ENCODE measurements around the gene EP300. TPM values are rescaled to one million over a fixed set of nuclear protein-coding genes. Genes with fewer than 3 reads are reported as not detected.
"Not testable (repeated sequence)": the region's sequence is repeated elsewhere in the genome, so short reads cannot be mapped to it uniquely, and the experiment has no call there.

Gene EP300
- total RNA-seq, 3 donors from 2014 or later (not counting 1 experiment from before 2014, with no cell fraction given) = 180 to 193 (median 188) TPM

DNA sequence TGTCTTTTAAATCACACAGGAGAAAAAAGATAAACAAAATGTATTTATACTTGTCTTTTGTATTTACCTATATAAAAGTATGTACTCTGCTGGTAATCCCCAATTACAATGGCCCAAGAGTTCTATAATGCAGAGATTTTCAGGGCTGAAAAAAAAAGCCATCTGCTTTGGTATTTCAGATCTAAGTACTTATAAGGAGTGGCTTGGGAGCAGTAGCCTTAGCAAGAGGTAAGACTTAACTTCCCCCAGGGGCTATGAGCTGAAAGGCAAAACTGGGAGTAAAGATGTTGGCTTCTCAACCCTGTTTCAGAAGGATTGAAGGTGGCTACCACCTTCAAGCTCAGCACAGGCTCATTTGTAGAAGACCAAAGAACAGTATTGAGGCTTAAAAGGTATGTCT lies 35.3 kb upstream of the EP300 start:
- no peaks in the 10 kb centered on the region for H3K9me3 Mint-ChIP-seq
- no peak overlapping the region for H3K27ac Mint-ChIP-seq
- DNase-seq (no peak), ATAC-seq (no peak)
- no peak overlapping the region for H3K4me3 Mint-ChIP-seq
- H3K36me3 Mint-ChIP-seq = no peaks in the 10 kb centered on the region
- no peak overlapping the region for H3K27ac ChIP-seq (ENCODE audit: low read length)
- H3K4me1 ChIP-seq (ENCODE audit: control insufficient read depth, insufficient read depth, low read length) = no peaks in the 10 kb centered on the region
- H3K27me3 ChIP-seq (ENCODE audit: control insufficient read depth, insufficient read depth, low read length) = no peaks in the 10 kb centered on the region
- no peaks in the 10 kb centered on the region for H3K4me1 Mint-ChIP-seq
- no peaks in the 10 kb centered on the region for H3K9me3 ChIP-seq (ENCODE audit: control insufficient read depth, insufficient read depth, low read length)
- H3K4me3 ChIP-seq (ENCODE audit: low read length) = no peak overlapping the region
- TF ChIP-seq, protein P1, sequence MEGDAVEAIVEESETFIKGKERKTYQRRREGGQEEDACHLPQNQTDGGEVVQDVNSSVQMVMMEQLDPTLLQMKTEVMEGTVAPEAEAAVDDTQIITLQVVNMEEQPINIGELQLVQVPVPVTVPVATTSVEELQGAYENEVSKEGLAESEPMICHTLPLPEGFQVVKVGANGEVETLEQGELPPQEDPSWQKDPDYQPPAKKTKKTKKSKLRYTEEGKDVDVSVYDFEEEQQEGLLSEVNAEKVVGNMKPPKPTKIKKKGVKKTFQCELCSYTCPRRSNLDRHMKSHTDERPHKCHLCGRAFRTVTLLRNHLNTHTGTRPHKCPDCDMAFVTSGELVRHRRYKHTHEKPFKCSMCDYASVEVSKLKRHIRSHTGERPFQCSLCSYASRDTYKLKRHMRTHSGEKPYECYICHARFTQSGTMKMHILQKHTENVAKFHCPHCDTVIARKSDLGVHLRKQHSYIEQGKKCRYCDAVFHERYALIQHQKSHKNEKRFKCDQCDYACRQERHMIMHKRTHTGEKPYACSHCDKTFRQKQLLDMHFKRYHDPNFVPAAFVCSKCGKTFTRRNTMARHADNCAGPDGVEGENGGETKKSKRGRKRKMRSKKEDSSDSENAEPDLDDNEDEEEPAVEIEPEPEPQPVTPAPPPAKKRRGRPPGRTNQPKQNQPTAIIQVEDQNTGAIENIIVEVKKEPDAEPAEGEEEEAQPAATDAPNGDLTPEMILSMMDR (IDR thresholded peaks at IDR 0.05) = no peak
- H3K27me3 Mint-ChIP-seq (ENCODE audit: low read depth in 2 of 2) = no peaks in the 10 kb centered on the region
- intact Hi-C loops (cut with micrococcal nuclease) = no loop called here
- no peaks in the 10 kb centered on the region for H3K36me3 ChIP-seq (ENCODE audit: control insufficient read depth, insufficient read depth, low read length)

DNA sequence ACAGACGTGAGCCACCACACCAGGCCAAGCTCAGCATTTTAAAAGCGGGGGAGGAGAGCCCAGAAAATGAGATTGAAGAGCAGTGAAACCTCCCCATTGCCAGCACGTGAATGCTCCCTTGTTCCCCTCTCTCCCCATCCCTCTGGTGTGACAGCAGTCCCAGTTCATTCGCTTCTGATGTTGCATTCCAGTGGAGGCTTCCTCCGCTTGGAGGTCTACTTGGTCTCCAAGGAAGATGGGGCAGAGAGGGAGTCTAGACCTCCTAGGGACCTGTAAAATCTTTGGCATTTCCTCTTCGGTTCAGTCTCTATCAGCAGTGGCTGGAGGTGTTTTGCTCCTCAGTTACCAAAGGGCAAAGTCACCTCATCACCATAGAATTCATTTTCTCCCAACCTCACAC lies 30.2 kb upstream of the EP300 start:
- H3K36me3 ChIP-seq (ENCODE audit: control insufficient read depth, insufficient read depth, low read length) = no peaks in the 10 kb centered on the region
- DNase-seq (no peak), ATAC-seq (no peak)
- no peaks in the 10 kb centered on the region for H3K27me3 ChIP-seq (ENCODE audit: control insufficient read depth, insufficient read depth, low read length)
- no peak overlapping the region for H3K4me3 ChIP-seq (ENCODE audit: low read length)
- 88% methylated on average over 6 of the region's 6 CpGs for WGBS (ENCODE audit: insufficient coverage)
- no peaks in the 10 kb centered on the region for H3K9me3 ChIP-seq (ENCODE audit: control insufficient read depth, insufficient read depth, low read length)
- Mint-ChIP-seq H3K36me3 (no peaks in the 10 kb centered on the region), H3K4me3 (no peak overlapping the region), H3K27me3 (ENCODE audit: low read depth in 2 of 2) (no peaks in the 10 kb centered on the region), H3K4me1 (no peaks in the 10 kb centered on the region), H3K9me3 (no peaks in the 10 kb centered on the region), H3K27ac (no peak overlapping the region)
- no peak overlapping the region for H3K27ac ChIP-seq (ENCODE audit: low read length)
- intact Hi-C loops (cut with micrococcal nuclease) = no loop called here
- H3K4me1 ChIP-seq (ENCODE audit: control insufficient read depth, insufficient read depth, low read length) = no peaks in the 10 kb centered on the region
- TF ChIP-seq, protein P1 (IDR thresholded peaks at IDR 0.05) = no peak

DNA sequence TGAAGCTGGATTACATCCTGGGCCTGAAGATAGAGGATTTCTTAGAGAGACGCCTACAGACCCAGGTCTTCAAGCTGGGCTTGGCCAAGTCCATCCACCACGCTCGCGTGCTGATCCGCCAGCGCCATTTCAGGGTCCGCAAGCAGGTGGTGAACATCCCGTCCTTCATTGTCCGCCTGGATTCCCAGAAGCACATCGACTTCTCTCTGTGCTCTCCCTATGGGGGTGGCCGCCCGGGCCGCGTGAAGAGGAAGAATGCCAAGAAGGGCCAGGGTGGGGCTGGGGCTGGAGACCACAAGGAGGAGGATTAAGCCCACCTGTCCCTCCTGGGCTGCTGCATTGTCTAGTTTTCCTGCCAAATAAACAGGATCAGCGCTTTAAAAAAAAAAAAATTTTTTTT lies 28.1 kb upstream of the EP300 start:
- intact Hi-C loops (cut with micrococcal nuclease); H3K27me3 ChIP-seq (ENCODE audit: control insufficient read depth, insufficient read depth, low read length); H3K36me3 Mint-ChIP-seq; H3K4me1 Mint-ChIP-seq; H3K36me3 ChIP-seq (ENCODE audit: control insufficient read depth, insufficient read depth, low read length); H3K4me3 Mint-ChIP-seq; H3K4me1 ChIP-seq (ENCODE audit: control insufficient read depth, insufficient read depth, low read length); H3K9me3 Mint-ChIP-seq; H3K27me3 Mint-ChIP-seq (ENCODE audit: low read depth in 2 of 2); DNase-seq; H3K9me3 ChIP-seq (ENCODE audit: control insufficient read depth, insufficient read depth, low read length); H3K4me3 ChIP-seq (ENCODE audit: low read length); ATAC-seq; H3K27ac ChIP-seq (ENCODE audit: low read length); H3K27ac Mint-ChIP-seq: not testable (repeated sequence)
- WGBS (ENCODE audit: insufficient coverage) = 95% methylated on average over 15 of the region's 15 CpGs

DNA sequence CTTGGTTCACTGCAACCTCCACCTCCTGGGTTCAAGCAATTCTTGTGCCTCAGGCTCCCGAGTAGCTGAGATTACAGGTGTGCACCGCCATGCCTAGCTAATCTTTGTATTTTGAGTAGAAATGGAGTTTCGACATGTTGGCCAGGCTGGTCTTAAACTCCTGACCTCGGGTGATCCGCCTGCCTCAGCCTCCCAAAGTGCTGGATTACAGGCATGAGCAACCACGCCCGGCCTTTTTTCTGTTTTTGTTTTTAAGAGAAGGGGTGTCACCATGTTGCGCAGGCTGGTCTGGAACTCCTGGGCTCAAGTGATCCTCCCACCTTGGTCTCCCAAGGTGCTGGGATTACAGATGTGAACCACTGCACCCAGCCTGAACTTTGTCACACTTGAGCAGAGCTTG lies 26.1 kb upstream of the EP300 start:
- WGBS (ENCODE audit: insufficient coverage) = 97% methylated on average over 8 of the region's 8 CpGs
- ATAC-seq; H3K9me3 ChIP-seq (ENCODE audit: control insufficient read depth, insufficient read depth, low read length); H3K36me3 ChIP-seq (ENCODE audit: control insufficient read depth, insufficient read depth, low read length); H3K27ac ChIP-seq (ENCODE audit: low read length); DNase-seq; H3K27me3 ChIP-seq (ENCODE audit: control insufficient read depth, insufficient read depth, low read length); H3K4me3 ChIP-seq (ENCODE audit: low read length); H3K4me3 Mint-ChIP-seq; H3K9me3 Mint-ChIP-seq; H3K36me3 Mint-ChIP-seq; H3K4me1 Mint-ChIP-seq; H3K27ac Mint-ChIP-seq; intact Hi-C loops (cut with micrococcal nuclease); H3K4me1 ChIP-seq (ENCODE audit: control insufficient read depth, insufficient read depth, low read length); H3K27me3 Mint-ChIP-seq (ENCODE audit: low read depth in 2 of 2): not testable (repeated sequence)

DNA sequence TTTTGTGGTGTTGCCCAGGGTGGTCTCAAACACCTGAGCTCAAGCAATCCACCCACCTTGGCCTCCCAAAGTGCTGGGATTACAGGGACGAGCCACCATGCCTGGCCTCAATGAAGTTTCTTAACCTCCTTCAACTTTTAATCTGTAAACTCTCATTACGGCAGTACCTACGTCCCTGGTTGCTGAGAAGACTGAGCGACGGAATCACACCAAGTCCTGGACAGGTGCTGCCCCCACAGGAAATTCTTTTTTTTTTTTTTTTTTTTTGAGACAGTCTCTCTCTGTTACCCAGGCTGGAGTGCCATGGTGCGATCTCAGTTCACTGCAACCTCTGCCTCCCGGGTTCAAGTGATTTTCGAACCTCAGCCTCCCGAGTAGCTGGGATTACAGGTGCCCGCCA lies 24.4 kb upstream of the EP300 start:
- H3K4me3 ChIP-seq (ENCODE audit: low read length); H3K36me3 ChIP-seq (ENCODE audit: control insufficient read depth, insufficient read depth, low read length); H3K9me3 ChIP-seq (ENCODE audit: control insufficient read depth, insufficient read depth, low read length); intact Hi-C loops (cut with micrococcal nuclease); H3K4me3 Mint-ChIP-seq; DNase-seq; H3K27me3 ChIP-seq (ENCODE audit: control insufficient read depth, insufficient read depth, low read length); H3K9me3 Mint-ChIP-seq; ATAC-seq; H3K4me1 Mint-ChIP-seq; H3K4me1 ChIP-seq (ENCODE audit: control insufficient read depth, insufficient read depth, low read length); H3K36me3 Mint-ChIP-seq; H3K27me3 Mint-ChIP-seq (ENCODE audit: low read depth in 2 of 2); H3K27ac ChIP-seq (ENCODE audit: low read length): not testable (repeated sequence)
- 88% methylated on average over 10 of the region's 10 CpGs for WGBS (ENCODE audit: insufficient coverage)
- H3K27ac Mint-ChIP-seq = peak overlapping the region in 1 of 2 donors; percentile 37
